Right lobe of liver (tissue), 4 donors: ENCODE data around the gene RND3.

Experiments used
- POLR2A ChIP-seq: fragments of 450-650 bp; IDR thresholded peaks from one replicate; pipeline ENCODE4 v1.6.1; 2017; ENCODE audit warnings: antibody characterized with exemption, mild to moderate bottlenecking
- TF ChIP-seq, protein P1 (sequence below), 4 donors: fragments of 200-600 bp in 3 of 4; fragments of 450-650 bp in 1 of 4; IDR thresholded peaks; one replicate each; pipeline versions ENCODE4 v1.5.1 to v1.8.0; 2016 to 2022; ENCODE audit warnings: antibody characterized with exemption in 4 of 4, mild to moderate bottlenecking in 2 of 4
- donor health status: DM: no; HTN: no; CAD: no.
- donor health status: DM: no; HTN: no; CAD: no.
- donor health status: DM: no; HTN: yes; CAD: no.

DNA sequence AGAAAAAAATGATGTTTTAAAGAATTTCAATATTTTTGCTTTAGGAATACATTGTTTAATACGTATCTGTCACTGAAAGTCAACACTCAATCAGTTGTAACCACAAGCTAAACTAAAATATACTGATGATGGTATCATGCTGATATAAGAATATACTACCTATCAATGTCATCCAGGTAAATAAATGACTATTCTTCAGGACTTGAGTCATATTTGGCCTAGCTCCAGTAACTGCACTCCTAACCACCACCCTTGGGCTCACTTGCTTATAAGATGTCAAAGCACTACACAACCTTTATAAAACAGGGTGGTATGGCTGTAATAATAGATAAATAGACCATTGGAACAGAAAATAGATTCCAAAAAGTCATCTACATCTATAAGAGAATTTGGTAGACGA lies 48.8 kb downstream of the RND3 start:
- TF ChIP-seq, protein P1, sequence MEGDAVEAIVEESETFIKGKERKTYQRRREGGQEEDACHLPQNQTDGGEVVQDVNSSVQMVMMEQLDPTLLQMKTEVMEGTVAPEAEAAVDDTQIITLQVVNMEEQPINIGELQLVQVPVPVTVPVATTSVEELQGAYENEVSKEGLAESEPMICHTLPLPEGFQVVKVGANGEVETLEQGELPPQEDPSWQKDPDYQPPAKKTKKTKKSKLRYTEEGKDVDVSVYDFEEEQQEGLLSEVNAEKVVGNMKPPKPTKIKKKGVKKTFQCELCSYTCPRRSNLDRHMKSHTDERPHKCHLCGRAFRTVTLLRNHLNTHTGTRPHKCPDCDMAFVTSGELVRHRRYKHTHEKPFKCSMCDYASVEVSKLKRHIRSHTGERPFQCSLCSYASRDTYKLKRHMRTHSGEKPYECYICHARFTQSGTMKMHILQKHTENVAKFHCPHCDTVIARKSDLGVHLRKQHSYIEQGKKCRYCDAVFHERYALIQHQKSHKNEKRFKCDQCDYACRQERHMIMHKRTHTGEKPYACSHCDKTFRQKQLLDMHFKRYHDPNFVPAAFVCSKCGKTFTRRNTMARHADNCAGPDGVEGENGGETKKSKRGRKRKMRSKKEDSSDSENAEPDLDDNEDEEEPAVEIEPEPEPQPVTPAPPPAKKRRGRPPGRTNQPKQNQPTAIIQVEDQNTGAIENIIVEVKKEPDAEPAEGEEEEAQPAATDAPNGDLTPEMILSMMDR (IDR thresholded peaks at IDR 0.05): no peak
- TF ChIP-seq POLR2A: no peak
